GDM1 (cell line): Measurements from ENCODE around the gene COQ10B.

Source experiments
- DNase-seq: peaks from one replicate; lab custom pipeline; 2025; lab: John Stamatoyannopoulos, UW

Gene COQ10B

GRCh38 chr2:197500503-197501131 lies 47.3 kb downstream of the COQ10B start:
- no peak for DNase-seq

DNA sequence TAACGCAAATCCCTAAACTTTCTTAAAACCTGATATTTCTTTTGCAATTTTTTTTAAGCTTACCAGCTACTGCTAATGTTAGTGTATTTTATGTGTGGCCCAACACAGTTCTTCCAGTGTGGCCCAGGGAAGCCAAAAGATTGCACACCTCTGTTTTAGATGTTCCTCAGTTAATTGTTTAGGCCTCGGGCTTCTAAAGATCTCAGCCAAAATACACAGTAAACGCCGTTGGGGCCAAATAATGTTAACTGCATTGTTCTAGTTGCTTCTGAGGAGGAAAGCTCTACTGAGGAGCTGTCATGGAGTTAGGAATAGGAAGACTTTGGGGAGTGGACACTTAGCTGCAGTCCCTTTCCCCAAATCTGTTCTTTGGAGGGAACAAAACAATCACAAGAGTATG lies 48.8 kb downstream of the COQ10B start:
- no peak for DNase-seq

DNA sequence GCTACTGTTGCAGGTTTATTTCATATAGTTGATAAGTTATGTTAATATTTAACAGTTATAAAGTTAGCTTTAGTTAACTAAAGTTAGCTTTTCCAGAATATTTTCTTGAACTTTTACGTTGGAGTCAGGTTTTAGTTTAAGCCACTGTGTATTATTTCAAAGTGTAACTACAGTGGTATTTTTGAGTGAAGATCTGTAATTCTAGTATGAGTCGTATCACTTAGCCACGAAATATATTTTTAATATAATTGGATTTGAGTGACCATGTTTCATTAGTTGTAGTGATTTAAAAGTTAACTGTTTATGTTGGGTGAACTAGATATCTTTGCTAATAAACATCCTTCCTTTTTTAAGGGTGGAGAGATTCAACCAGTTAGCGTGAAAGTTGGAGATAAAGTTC lies 49.3 kb downstream of the COQ10B start:
- DNase-seq, result no peak

- DNase-seq, result no peak
Measured at GRCh38 chr2:197504000-197504399, 50.6 kb downstream of the COQ10B start.

DNA sequence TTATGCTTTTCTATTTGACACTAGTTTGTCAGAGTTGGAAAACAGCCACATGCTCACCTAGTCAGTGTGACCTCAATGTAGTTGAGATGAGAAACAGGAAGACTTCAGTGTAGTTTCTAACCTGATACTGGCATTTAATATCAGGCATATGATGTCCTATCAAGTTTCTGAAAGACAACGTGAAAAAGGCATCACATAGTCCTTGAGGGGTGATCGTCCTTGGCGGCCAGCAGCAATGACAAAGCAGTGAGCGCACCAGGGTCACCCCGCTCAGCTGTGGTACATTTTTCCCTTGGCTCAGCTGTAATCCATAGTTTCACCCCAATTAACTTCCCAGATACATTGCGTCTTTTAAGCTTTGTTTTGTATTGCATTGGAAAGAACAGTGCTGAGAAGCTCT lies 51.2 kb downstream of the COQ10B start:
- DNase-seq, result no peak

GRCh38 chr2:197506658-197507057 lies 53.3 kb downstream of the COQ10B start:
- no peak for DNase-seq

- DNase-seq, result no peak
Measured at GRCh38 chr2:197513915-197514314, 60.6 kb downstream of the COQ10B start.

DNA sequence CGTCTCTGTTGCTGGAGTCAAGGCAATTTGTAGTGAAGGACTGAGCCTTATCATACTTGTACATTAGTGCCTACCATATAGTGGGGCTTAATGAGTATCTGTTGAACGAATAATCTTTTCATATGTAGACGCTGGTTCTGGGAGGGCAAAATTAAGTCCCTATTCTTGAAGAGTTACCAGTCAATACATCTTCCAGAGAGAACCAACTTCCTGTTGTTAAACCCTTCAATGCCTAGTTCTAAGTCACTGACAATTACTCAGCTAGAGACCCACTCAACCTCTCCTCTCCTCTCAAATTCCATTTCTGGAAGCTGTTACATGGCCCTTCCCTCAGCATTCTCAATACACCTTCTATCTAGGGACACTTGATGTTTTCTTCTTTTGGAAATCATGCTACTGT lies 61.4 kb downstream of the COQ10B start:
- DNase-seq, result no peak

DNA sequence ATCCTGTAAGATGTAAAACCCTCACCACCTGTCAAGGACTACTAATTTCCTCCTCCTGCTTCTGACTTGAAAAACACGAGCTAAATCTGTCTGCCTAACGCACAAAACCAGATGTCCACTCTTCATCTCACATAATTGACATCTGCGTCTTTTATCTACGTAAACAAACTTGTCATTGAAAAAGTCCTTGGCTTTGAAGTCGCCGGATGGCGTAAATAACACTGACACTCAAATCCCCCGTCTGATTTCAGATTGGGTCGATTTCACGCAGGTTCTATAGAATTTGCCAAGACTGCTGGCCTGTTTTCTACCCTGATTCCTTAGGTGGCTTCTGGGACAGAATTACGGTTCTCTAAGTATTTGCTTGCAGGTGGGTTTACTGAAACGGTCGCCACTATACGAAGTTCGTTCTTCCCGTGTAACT lies 62.0 kb downstream of the COQ10B start:
- DNase-seq, result no peak

DNA sequence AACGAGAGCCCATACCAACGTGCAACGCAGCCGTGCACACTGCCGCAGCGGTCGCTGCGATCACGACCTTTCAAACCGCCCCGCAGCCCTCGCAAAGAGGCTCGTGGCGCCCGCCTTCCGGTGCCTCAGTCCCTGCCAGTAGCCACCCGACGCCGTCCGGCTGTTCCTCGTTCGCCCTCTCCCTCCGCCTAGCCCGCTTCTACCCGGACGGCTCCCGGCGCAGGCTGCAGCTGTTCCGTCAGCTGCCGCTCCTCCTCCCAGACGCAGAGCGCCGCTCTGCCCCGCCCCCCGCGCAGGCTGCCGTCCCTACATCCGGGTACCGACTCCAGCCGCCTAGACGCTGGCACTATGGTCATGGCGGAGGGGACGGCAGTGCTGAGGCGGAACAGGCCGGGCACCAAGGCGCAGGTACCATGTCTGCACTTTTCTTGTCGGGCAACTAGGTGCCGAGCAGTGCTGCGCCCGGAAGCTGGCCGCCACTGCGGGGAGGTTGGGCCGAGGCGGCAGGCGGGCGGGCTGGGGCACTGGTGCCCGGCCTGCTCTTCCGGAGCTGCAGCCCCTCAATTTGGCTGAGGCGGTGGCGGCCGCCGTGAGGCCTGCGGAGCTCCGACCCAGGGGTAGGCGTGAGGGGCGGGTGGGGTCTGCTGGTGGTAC lies 62.5 kb downstream of the COQ10B start, which contains the start of gene MOB4:
Gene MOB4, plus strand, starts transcription at position 328 of the 654 bp plus-strand sequence. Its CDS starts 21 bp downstream, at position 349.
- peak; percentile 96 for DNase-seq

- DNase-seq, result no peak
Measured at GRCh38 chr2:197516393-197516761, 63.0 kb downstream of the COQ10B start.

GRCh38 chr2:197517150-197517549 lies 63.8 kb downstream of the COQ10B start:
- no peak for DNase-seq
